ENCODE measurements around the gene ZKSCAN8.

GRCh38 chr6:28200020-28200419, 58.3 kb downstream of the ZKSCAN8 start:
- TF ChIP-seq CTCF (IDR thresholded peaks at IDR 0.05) (no peak), EP300 (IDR thresholded peaks at IDR 0.05) (no peak), POLR2A (IDR thresholded peaks at IDR 0.05) (no peak), POLR2AphosphoS5 (IDR thresholded peaks at IDR 0.05) (no peak)

Data from suprapubic skin (tissue), 4 donors.